HCT116 (cell line): ENCODE results near the gene SMCO4. TPM values are rescaled to one million over a fixed set of nuclear protein-coding genes. Genes with fewer than 3 reads are reported as not detected.

Experiments
- ATAC-seq: fragments of 200-7000 bp; cut with Tn5 transposase; 2 replicates; pipeline ENCODE4 v1.9.1; 2020; ENCODE audit warnings: mild to moderate bottlenecking, moderate library complexity
- BruUV-seq: library from RNA; stranded (reverse); fragments of 400-500 nt; replicated peaks from 2 replicates; lab custom pipeline; 2021; lab: Mats Ljungman, UMichigan
- CTCF ChIA-PET: fragments of 300-600 bp; sonication (Branson Sonifier 250); formaldehyde crosslinking; loops from one replicate; lab custom pipeline; 2021; ENCODE audit warnings: antibody characterized with exemption; lab: Charles Lee
- POLR2A ChIA-PET: fragments of 300-600, 350-600 bp; sonication (Branson Sonifier 250); formaldehyde crosslinking; loops from one replicate; lab custom pipeline; 2021; ENCODE audit warnings: antibody characterized with exemption; lab: Charles Lee
- RAD21 ChIA-PET, 2 experiments: fragments of 300-600 bp; sonication (Branson Sonifier 250); formaldehyde crosslinking; loops; one replicate each; lab custom pipeline; 2023; ENCODE audit warnings: low total read pairs in 2 of 2; ENCODE audit not compliant: uncharacterized antibody in 2 of 2, unreplicated experiment in 2 of 2, low non-redundant PET in 1 of 2; lab: Charles Lee
- DNase-seq: peaks from one replicate; pipeline ENCODE4 v3.0.0-alpha.2; 2010; ENCODE audit warnings: low read depth, low spot score
- H2AFZ ChIP-seq: fragments of 200-600 bp; shearing (Covaris generic), sonication (generic); 2 replicates; pipeline ENCODE4 v1.6.1; 2017; ENCODE audit warnings: low read depth, mixed run types, mixed read lengths, antibody characterized with exemption, low read length; ENCODE audit not compliant: poor library complexity, severe bottlenecking
- H3K27ac ChIP-seq: 2 replicates; pipeline ENCODE4 v1.5.1; 2012; ENCODE audit warnings: low read depth, low read length
- H3K27me3 ChIP-seq: fragments of 200-600 bp; sonication (generic); 2 replicates; pipeline ENCODE4 v1.6.1; 2016; ENCODE audit warnings: mixed run types, low read length, mixed read lengths; ENCODE audit not compliant: insufficient read depth
- H3K36me3 ChIP-seq, 2 experiments: fragments of 200-500 bp in 1 of 2; fragments of 200-600 bp in 1 of 2; sonication (Bioruptor generic) in 1 of 2; sonication (generic) in 1 of 2; 2 replicates each; pipeline versions ENCODE4 v1.5.1 to v1.6.1; 2014 to 2016; ENCODE audit warnings: low read length in 2 of 2, inconsistent platforms in 1 of 2, mixed read lengths in 1 of 2, mixed run types in 1 of 2; ENCODE audit not compliant: insufficient read depth in 2 of 2, control insufficient read depth in 1 of 2
- H3K4me1 ChIP-seq, 2 experiments: fragments of 200-600 bp in 1 of 2; sonication (generic) in 1 of 2; 2 replicates each; pipeline versions ENCODE4 v1.5.1 to v1.6.1; 2012 to 2017; ENCODE audit warnings: low read length in 2 of 2, inconsistent platforms in 1 of 2, mild to moderate bottlenecking in 1 of 2, mixed read lengths in 1 of 2, mixed run types in 1 of 2, moderate library complexity in 1 of 2; ENCODE audit not compliant: insufficient read depth in 2 of 2, control insufficient read depth in 1 of 2
- H3K4me2 ChIP-seq: fragments of 200-600 bp; sonication (generic); 2 replicates; pipeline ENCODE4 v1.6.1; 2017; ENCODE audit warnings: mixed run types, low read length, mixed read lengths
- H3K4me3 ChIP-seq, 2 experiments: fragments of 200-600 bp in 1 of 2; sonication (generic) in 1 of 2; replicated peaks in 1 of 2; 2 replicates each; pipeline ENCODE4 v1.5.1; 2011 to 2016; ENCODE audit warnings: low read length in 2 of 2, control low read depth in 1 of 2, low read depth in 1 of 2, mild to moderate bottlenecking in 1 of 2, mixed read lengths in 1 of 2, mixed run types in 1 of 2
- H3K79me2 ChIP-seq: fragments of 200-600 bp; sonication (generic); 2 replicates; pipeline ENCODE4 v1.6.1; 2017; ENCODE audit warnings: mild to moderate bottlenecking, mixed run types, low read length, moderate library complexity, mixed read lengths; ENCODE audit not compliant: insufficient read depth
- H3K9ac ChIP-seq: fragments of 200-600 bp; sonication (generic); 2 replicates; pipeline ENCODE4 v1.6.1; 2016; ENCODE audit warnings: low read length, mixed read lengths
- H3K9me2 ChIP-seq: fragments of 200-600 bp; sonication (generic), shearing (Covaris generic); 2 replicates; pipeline ENCODE4 v1.6.1; 2017; ENCODE audit warnings: mixed run types, mild to moderate bottlenecking, moderate library complexity; ENCODE audit not compliant: insufficient read depth
- H3K9me3 ChIP-seq, 2 experiments: fragments of 200-500 bp in 1 of 2; fragments of 200-600 bp in 1 of 2; sonication (Bioruptor generic) in 1 of 2; sonication (generic) in 1 of 2; 2 replicates each; pipeline ENCODE4 v1.6.1; 2014 to 2017; ENCODE audit warnings: low read length in 2 of 2, mixed read lengths in 2 of 2, inconsistent platforms in 1 of 2, low read depth in 1 of 2, mild to moderate bottlenecking in 1 of 2, mixed run types in 1 of 2, moderate library complexity in 1 of 2; ENCODE audit not compliant: control insufficient read depth in 1 of 2, insufficient read depth in 1 of 2
- H4K20me1 ChIP-seq: fragments of 200-600 bp; sonication (generic), shearing (Covaris generic); 2 replicates; pipeline ENCODE4 v1.6.1; 2017; ENCODE audit warnings: mixed run types, mild to moderate bottlenecking, moderate library complexity; ENCODE audit not compliant: insufficient read depth
- CEBPB ChIP-seq: IDR thresholded peaks from 2 replicates; pipeline ENCODE4 v1.6.1; 2012; ENCODE audit warnings: low read depth
- EZH2phosphoT487 ChIP-seq: fragments of 200-600 bp; IDR thresholded peaks from 2 replicates; pipeline ENCODE4 v1.6.1; 2018; ENCODE audit warnings: antibody characterized with exemption, borderline replicate concordance
- REST ChIP-seq: IDR thresholded peaks from 2 replicates; pipeline ENCODE4 v1.6.1; 2012; ENCODE audit warnings: low read depth
- SIN3A ChIP-seq: IDR thresholded peaks from 2 replicates; pipeline ENCODE4 v1.6.1; 2012; ENCODE audit warnings: low read depth
- TCF7L2 ChIP-seq: IDR thresholded peaks from 2 replicates; pipeline ENCODE4 v1.7.0; 2011; ENCODE audit warnings: borderline replicate concordance, inconsistent platforms; ENCODE audit not compliant: insufficient read depth, insufficient read length; ENCODE audit errors: extremely low read depth
- ZNF274 ChIP-seq: fragments of 200-500 bp; sonication (Bioruptor generic); IDR thresholded peaks from 2 replicates; pipeline ENCODE4 v1.6.1; 2014; ENCODE audit warnings: mild to moderate bottlenecking, low read depth, low read length, inconsistent platforms
- intact Hi-C: fragments of 100-400 bp; cut with micrococcal nuclease; formaldehyde crosslinking; loops from 2 replicates; pipeline ENCODE4 v1.10.0; 2022
- total RNA-seq: library from RNA; stranded (reverse); gene quantifications from one replicate; pipeline ENCODE4 v1.2.1, GENCODE V29; 2021; ENCODE audit not compliant: unreplicated experiment
- TF ChIP-seq, protein P1 (sequence below): IDR thresholded peaks from 2 replicates; pipeline ENCODE4 v1.6.1; 2012

Gene SMCO4
- total RNA-seq, 1 experiment from 2014 or later, result 23.1 TPM

DNA sequence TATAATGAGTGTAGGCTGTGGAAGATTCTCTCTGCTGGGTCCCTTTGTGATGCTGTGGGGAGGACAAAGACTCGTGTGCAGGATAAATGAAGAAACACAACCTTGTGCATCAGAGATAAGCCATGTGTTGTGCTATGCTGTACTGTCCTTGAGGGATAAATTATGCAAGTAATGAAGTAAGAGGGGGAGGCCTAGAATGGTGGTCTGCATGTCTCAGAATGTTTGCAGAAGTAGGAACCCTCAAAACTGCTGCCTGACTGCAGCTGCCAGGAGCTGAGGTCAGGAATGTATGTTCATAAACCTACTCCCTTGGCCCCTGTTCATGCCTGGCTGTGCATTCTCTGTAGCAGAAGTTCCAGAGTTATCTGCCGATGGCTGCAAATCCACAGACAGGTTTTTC lies 4.6 kb upstream of the SMCO4 start (continued):
- TF ChIP-seq TCF7L2, result no peak
- no peak for TF ChIP-seq EZH2phosphoT487
- TF ChIP-seq ZNF274, result no peak
- TF ChIP-seq, protein P1, sequence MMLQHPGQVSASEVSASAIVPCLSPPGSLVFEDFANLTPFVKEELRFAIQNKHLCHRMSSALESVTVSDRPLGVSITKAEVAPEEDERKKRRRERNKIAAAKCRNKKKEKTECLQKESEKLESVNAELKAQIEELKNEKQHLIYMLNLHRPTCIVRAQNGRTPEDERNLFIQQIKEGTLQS, result no peak
- no peak for TF ChIP-seq CEBPB
- TF ChIP-seq SIN3A, result no peak

DNA sequence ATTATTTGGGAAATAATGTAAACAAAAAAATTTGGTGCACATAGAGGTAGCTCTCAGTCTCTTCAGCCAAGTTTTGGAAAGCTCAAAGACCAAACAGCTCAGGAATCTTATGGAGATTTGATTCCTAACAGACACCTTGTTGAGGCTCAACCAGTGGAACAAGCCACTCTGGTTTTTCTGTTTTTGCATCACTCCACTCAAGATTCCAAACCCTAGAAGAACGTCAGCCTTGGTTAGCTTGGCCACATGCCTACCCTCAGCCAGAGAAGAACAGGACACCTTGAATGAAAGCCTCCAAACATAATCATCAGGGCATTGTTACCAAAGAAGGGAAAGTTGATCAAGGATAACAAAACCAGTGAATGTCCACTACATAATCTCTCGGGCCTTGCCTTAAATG lies 3.8 kb upstream of the SMCO4 start:
- DNase-seq, result no peak
- Histone ChIP-seq H2AFZ (no peak overlapping the region), H3K9ac (no peak overlapping the region), H3K4me3 (no peak overlapping the region), H3K27me3 (no peaks in the 10 kb centered on the region), H3K27ac (no peak overlapping the region), H3K4me2 (no peak overlapping the region), H3K4me1 (peaks cover 10 to 20% of the 10 kb centered on the region in 2 experiments), H3K36me3 (no peaks in the 10 kb centered on the region), H3K79me2 (no peaks in the 10 kb centered on the region), H3K9me3 (no peaks in the 10 kb centered on the region), H4K20me1 (no peaks in the 10 kb centered on the region), H3K9me2 (no peaks in the 10 kb centered on the region)
- no TSS peak for BruUV-seq
- RAD21 ChIA-PET, result no interaction called here
- POLR2A ChIA-PET, result no interaction called here
- intact Hi-C loops, result no loop called here
- no peak for TF ChIP-seq REST
- TF ChIP-seq EZH2phosphoT487, result no peak
- no peak for TF ChIP-seq CEBPB
- no peak for TF ChIP-seq TCF7L2
- ATAC-seq, result no peak
- CTCF ChIA-PET, result no interaction called here
